Subcutaneous adipose tissue (tissue), 4 donors: ENCODE data around the gene JMJD8. TPM values are rescaled to one million over a fixed set of nuclear protein-coding genes. Genes with fewer than 3 reads are reported as not detected.

Experiments
- CTCF ChIP-seq: fragments of 450-650 bp; IDR thresholded peaks from one replicate; pipeline ENCODE4 v1.5.1; 2016; ENCODE audit warnings: low read depth, mild to moderate bottlenecking, control low read depth, antibody characterized with exemption, moderate library complexity
- total RNA-seq, 4 donors: library from RNA; depleted of rRNA; stranded (reverse); fragments of >200 nt; gene quantifications; one replicate each; pipeline ENCODE4 v1.1.0, GENCODE V29; 2016

Gene JMJD8
- total RNA-seq, 4 donors from 2014 or later = 27.4 to 67.8 (median 49.3) TPM

- no peak for TF ChIP-seq CTCF
These were observed 11.4 kb upstream of the JMJD8 start for GRCh38 chr16:695355-696089.

DNA sequence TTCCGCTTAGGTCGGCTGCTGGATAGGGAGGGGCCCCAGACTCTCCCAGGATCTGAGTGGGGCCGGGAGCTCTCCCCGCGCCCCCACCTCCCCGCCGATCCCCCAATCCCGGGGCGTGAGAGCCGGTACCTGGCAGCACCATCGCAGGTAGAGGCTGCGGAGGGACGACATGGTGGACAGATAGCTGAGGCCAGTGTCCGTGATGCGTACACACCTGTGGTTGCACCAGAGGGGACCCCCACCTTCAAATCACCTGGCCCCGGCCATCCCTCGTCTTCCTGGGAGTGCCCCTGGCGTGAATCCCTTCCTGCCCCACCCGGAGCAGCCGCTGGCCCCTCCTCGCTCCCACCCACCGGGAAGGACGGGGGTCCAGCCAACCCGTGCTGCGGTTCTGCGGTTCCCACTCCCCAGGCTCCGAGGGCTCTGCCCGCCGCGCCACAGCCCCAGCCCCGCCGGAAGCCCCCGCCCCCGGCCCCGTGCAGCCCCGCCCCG is 10.8 kb upstream of the JMJD8 start:
- TF ChIP-seq CTCF = no peak

- TF ChIP-seq CTCF = no peak
These were observed 10.2 kb upstream of the JMJD8 start for GRCh38 chr16:694187-694862.

GRCh38 chr16:693766-694165 is 9.6 kb upstream of the JMJD8 start:
- no peak for TF ChIP-seq CTCF

DNA sequence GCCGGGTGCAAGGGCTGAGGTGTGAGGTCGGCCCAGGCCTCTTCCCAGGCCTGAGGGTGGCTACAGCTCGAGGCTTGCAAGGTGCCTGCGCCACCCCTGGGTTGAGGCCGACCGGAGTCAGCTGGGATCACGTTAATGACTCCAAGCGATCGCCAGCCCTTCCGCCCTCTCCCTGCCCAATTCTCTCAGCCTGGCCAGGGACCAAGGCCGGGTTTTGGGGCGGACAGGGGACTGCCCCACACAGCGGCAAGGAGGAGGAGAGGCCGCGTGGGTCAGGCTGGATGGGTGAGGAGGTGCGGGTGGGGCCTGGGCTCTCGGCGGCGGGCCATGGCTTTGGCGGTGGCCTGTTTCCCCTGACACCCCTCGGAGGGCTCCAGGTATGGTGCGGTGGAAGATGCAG is 9.2 kb upstream of the JMJD8 start:
- no peak for TF ChIP-seq CTCF

DNA sequence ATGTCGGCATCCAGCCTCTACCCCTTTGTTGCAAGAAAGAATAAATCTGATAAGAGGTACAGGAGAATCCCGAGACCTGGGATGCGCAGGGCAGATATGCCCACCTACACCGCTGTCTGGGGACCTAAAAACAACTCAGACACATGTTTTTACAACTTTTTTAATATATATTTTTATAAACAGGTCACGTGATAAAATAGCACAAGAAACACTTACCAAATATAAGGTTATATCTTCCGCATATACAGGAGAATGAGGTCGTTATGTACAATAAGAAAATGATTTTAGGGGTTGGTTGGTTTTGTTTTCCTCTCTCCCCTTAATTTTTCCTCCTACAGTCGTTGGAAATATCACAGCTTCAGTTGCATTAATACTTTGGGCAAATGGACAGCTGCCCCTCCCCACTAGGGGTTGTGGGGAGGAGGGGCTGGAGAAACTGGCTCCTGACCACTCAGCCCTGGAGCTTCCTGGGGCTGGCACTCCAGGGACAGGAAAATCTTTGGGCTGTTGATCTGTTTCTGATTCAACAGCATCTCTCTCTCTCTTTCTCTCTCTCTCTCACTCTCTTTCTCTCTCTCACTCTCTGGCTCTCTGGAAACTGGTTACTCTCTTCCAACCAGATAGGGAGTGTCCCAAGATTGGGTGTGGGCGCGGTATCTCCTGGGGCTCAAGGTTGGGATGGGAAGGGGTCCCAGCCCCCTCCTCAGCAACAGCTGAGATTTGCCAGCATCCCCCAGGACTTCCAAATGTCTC is 8.4 kb upstream of the JMJD8 start:
- TF ChIP-seq CTCF = no peak
